Kidney (tissue), 14 donors: ENCODE data around the gene KMT2E. TPM values are rescaled to one million over a fixed set of nuclear protein-coding genes. Genes with fewer than 3 reads are reported as not detected.

Experiments used
- DNase-seq, 5 donors: peaks; one replicate each; pipeline ENCODE4 v3.0.0-alpha.2; 2013 to 2020
- FAIRE-seq: peaks from 2 replicates; lab custom pipeline; 2012; peaks lifted over from hg19 to GRCh38; lab: Jason Lieb, UNC
- H3K27ac ChIP-seq, 2 donors: one replicate each; pipeline ENCODE4 v1.7.0; 2013; ENCODE audit warnings: low read depth in 2 of 2, low read length in 2 of 2, inconsistent platforms in 1 of 2
- H3K27me3 ChIP-seq: one replicate; pipeline ENCODE4 v1.7.1; 2013; ENCODE audit warnings: low read length, inconsistent platforms; ENCODE audit not compliant: control insufficient read depth, insufficient read depth
- H3K36me3 ChIP-seq, 3 donors: one replicate each; pipeline versions ENCODE4 v1.7.0 to v1.7.1; 2013; ENCODE audit warnings: low read length in 3 of 3, control low read depth in 1 of 3, inconsistent platforms in 1 of 3; ENCODE audit not compliant: insufficient read depth in 3 of 3, control insufficient read depth in 2 of 3
- H3K4me1 ChIP-seq, 3 donors: one replicate each; pipeline versions ENCODE4 v1.7.0 to v1.7.1; 2013; ENCODE audit warnings: low read length in 3 of 3, inconsistent platforms in 1 of 3, low read depth in 1 of 3; ENCODE audit not compliant: control insufficient read depth in 2 of 3, insufficient read depth in 2 of 3
- H3K4me3 ChIP-seq, 3 donors: one replicate each; pipeline versions ENCODE4 v1.7.0 to v1.8.1; 2013; ENCODE audit warnings: low read length in 3 of 3, control low read depth in 1 of 3, inconsistent platforms in 1 of 3
- H3K9ac ChIP-seq, 3 donors: one replicate each; pipeline versions ENCODE4 v1.7.0 to v1.7.1; 2013; ENCODE audit warnings: low read length in 3 of 3, control low read depth in 1 of 3, inconsistent platforms in 1 of 3
- H3K9me3 ChIP-seq, 3 donors: one replicate each; pipeline versions ENCODE4 v1.7.0 to v1.7.1; 2013; ENCODE audit warnings: low read length in 3 of 3, control low read depth in 1 of 3, inconsistent platforms in 1 of 3; ENCODE audit not compliant: control insufficient read depth in 2 of 3, insufficient read depth in 1 of 3
- CTCF ChIP-seq: IDR thresholded peaks from 3 replicates; pipeline ENCODE4 v1.5.1; 2012; ENCODE audit warnings: mild to moderate bottlenecking, moderate library complexity, borderline replicate concordance; ENCODE audit not compliant: insufficient read depth; ENCODE audit errors: extremely low read depth
- intact Hi-C: fragments of 100-400 bp; cut with DNase I; formaldehyde crosslinking; loops from one replicate; pipeline ENCODE4 v1.11.1; 2022
- polyA plus RNA-seq: library from polyadenylated mRNA; stranded (reverse); fragments of 350-450 nt; fragmentation: Illumina TruSeq; extraction: RNeasy Lipid Tissue Mini Kit (QIAGEN cat#74804); gene quantifications from one replicate; pipeline ENCODE4 v1.2.3, GENCODE V29; 2014; ENCODE audit warnings: low read depth, low replicate concordance; ENCODE audit not compliant: insufficient read depth
- total RNA-seq: library from RNA; stranded (reverse); fragmentation: NEBNext Ultra II Directional; extraction: Animal tissue kit (Norgen Biotek cat#: 25700); gene quantifications from one replicate; pipeline ENCODE4 v1.2.1, GENCODE V29; 2021
- donor health status: control.
- donor health status: control.
- donor health status: control.
- donor health status: control.
- donor health status: control.
- donor health status: DM: yes; HTN: yes; CAD: no.
- donor health status: Normal renal cell carcinoma (clear cell type).

Gene KMT2E
- total and polyA plus RNA-seq, 2 donors from 2014 or later, result 7.2 to 106 TPM

- no peaks in the 10 kb centered on the region for H3K9me3 ChIP-seq
- H3K9ac ChIP-seq, result no peak overlapping the region
- DNase-seq (no peak), FAIRE-seq (no peak)
- H3K4me1 ChIP-seq, result peaks cover 0 to 19% (median 10%) of the 10 kb centered on the region in 3 donors
- H3K27me3 ChIP-seq, result no peaks in the 10 kb centered on the region
- H3K27ac ChIP-seq, result no peak overlapping the region
- intact Hi-C loops, result no loop called here
- H3K4me3 ChIP-seq, result no peak overlapping the region
- TF ChIP-seq CTCF, result no peak
- H3K36me3 ChIP-seq, result no peaks in the 10 kb centered on the region
Observed at GRCh38 chr7:104966022-104966421, 48.0 kb upstream of the KMT2E start.

- intact Hi-C loops, result no loop called here
- DNase-seq, result no peak
- Histone ChIP-seq H3K9ac (no peak overlapping the region), H3K27ac (peak overlapping the region in 1 of 2 donors; percentile 38), H3K9me3 (no peaks in the 10 kb centered on the region), H3K27me3 (no peaks in the 10 kb centered on the region), H3K4me3 (no peak overlapping the region), H3K4me1 (peaks cover 0 to 18% (median 10%) of the 10 kb centered on the region in 3 donors), H3K36me3 (no peaks in the 10 kb centered on the region)
- no peak for TF ChIP-seq CTCF
- no peak for FAIRE-seq
Observed at GRCh38 chr7:104967088-104967487, 46.9 kb upstream of the KMT2E start.

GRCh38 chr7:104967595-104967994, 46.4 kb upstream of the KMT2E start:
- FAIRE-seq (no peak), DNase-seq (peak in 1 of 5 donors; percentile 2)
- no peak for TF ChIP-seq CTCF
- intact Hi-C loops, result no loop called here
- Histone ChIP-seq H3K36me3 (no peaks in the 10 kb centered on the region), H3K9me3 (no peaks in the 10 kb centered on the region), H3K9ac (no peak overlapping the region), H3K4me3 (no peak overlapping the region), H3K27me3 (no peaks in the 10 kb centered on the region), H3K4me1 (peaks cover 0 to 15% (median 6%) of the 10 kb centered on the region in 3 donors), H3K27ac (peak overlapping the region in 1 of 2 donors; percentile 38)

GRCh38 chr7:104968648-104969047, 45.4 kb upstream of the KMT2E start:
- DNase-seq, result no peak
- Histone ChIP-seq H3K4me3 (no peak overlapping the region), H3K36me3 (no peaks in the 10 kb centered on the region), H3K4me1 (peaks cover 0 to 16% (median 9%) of the 10 kb centered on the region in 3 donors), H3K9ac (no peak overlapping the region), H3K27me3 (no peaks in the 10 kb centered on the region), H3K27ac (no peak overlapping the region), H3K9me3 (no peaks in the 10 kb centered on the region)
- no peak for TF ChIP-seq CTCF
- intact Hi-C loops, result no loop called here
- FAIRE-seq, result no peak
